ENCODE data around the gene CHMP4A.

Gene CHMP4A

GRCh38 chr14:24172871-24173281 is 40.4 kb downstream of the CHMP4A start:
- DNase-seq = no peak

DNA sequence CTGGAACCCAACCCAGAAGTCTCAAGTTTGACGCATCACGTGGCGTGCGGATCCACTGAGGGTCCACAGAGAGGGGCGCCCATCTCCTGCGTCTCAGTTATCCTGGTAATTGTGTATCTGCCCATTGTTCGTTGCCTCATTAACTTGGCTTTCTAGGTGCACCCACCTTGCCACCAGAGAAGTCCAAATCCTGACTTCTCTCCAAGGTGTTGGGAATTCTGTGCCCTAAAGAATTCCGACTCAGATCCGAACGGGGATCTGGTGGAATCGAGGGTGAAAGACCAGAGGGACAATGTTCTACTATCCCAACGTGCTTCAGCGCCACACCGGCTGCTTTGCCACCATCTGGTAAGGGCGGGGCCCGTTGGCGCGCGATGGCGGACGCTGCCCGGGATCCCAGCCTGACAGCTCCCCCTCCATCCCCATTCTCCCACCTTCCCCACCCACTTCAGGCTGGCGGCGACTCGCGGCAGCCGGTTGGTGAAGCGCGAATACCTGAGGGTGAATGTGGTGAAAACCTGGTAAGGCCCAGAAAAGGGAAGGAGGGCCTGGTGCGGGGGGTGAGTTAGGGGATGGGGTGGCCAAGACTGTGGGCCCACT is 40.9 kb downstream of the CHMP4A start:
- no peak for DNase-seq

DNA sequence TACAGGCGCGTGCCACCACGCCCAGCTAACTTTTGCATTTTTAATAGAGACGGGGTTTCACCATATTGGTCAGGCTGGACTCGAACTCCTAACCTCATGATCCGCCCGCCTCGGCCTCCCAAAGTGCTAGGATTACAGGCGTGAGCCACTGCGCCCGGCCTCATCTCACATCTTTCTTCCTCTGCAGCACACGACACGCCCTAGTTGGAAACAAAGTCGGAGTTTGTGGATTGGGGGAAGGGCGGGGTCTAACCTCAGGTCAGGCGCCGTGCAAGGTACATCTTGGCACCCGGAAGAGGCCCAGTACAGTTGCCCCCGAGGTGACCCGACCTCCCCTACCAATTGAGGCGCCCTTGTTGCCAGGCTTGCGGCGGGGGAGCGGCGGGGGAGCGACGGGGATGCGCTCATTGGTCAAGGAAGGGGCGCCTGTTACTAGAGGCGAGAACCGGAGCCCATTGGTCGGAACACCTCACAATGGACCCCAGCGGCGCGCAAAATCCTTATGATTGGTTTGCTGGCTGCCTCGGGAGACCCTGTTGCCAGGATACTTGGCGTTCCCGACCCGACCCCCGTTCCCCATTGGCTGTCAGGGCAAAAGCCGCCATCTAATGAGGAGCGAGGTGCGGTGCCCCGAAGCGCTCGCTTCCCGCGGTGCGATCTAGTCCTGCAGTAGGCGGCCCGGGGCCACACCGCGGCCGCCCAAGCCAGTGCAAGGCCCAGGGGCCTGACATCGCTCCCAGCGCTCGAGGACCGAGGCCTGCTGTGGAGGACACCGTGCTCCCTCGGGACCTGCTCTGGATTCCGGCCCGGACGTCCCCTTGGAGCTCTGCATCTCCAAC is 41.6 kb downstream of the CHMP4A start, which contains the start of gene REC8:
Gene REC8, plus strand, starts transcription at position 659 of the 839 bp plus-strand sequence. CDS start 473 bp downstream, outside the sequence.
- DNase-seq = peak; percentile 84

DNA sequence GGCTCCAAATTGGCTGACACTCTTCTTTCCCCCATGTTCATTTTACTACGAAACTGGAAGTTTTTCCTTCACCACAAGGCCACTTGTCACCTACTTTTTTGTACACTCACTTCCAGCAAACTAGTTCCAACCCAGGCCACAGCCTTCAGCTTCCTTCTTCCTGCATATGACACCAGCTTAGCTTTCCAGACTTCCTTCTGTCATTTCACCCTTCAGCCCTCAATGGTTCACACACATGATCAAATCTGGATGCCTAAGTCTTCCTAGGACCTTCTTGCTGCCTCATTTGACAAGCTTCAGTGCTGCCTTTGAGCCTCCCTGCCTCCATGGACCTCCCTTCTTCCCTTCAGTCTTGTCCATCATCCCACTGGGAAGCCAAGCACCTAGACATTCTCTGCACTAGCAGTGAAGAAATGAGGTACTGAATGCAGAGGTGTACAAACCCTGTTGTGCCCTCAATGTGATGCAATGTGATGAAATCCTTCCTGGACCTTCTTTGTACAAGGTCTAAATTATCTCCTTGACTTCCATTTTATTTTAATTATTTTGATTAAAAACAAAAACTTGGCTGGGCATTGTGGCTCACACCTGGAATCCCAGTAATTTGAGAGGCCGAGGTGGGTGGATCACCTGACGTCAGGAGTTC is 45.7 kb downstream of the CHMP4A start:
- DNase-seq = no peak

DNA sequence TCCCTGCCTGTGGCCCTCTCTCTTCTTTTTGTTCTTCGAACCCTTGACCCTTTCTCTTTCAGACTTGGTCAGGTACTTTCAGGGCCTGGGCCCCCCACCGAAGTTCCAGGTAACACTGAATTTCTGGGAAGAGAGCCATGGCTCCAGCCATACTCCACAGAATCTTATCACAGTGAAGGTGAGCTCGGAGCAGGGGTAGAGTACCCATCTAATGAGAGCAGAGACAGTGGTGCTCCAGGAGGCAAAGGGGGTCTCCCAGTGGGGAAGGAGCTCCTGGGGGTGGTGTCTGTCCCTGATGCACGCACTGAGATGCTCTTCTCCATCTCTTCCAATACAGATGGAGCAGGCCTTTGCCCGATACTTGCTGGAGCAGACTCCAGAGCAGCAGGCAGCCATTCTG is 47.5 kb downstream of the CHMP4A start:
- no peak for DNase-seq

DNA sequence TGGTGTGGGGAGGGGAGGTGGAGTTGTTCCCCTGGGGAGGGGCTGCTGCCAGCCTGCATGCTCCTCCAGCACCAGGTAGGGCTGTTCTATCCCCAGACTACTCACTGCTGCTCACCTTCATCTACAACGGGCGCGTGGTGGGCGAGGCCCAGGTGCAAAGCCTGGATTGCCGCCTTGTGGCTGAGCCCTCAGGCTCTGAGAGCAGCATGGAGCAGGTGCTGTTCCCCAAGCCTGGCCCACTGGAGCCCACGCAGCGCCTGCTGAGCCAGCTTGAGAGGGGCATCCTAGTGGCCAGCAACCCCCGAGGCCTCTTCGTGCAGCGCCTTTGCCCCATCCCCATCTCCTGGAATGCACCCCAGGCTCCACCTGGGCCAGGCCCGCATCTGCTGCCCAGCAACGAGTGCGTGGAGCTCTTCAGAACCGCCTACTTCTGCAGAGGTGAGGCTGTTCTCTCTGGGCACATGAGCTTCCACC is 48.7 kb downstream of the CHMP4A start:
- DNase-seq = no peak

- no peak for DNase-seq
These were observed 51.2 kb downstream of the CHMP4A start for GRCh38 chr14:24162093-24162492.

GRCh38 chr14:24160850-24161804 is 52.2 kb downstream of the CHMP4A start, which contains the start of gene IRF9:
IRF9 (plus strand) TSS chr14:24161265; CDS start chr14:24162145, 880 bp downstream.
- peak; percentile 100 for DNase-seq

GRCh38 chr14:24160499-24160849 is 52.8 kb downstream of the CHMP4A start:
- DNase-seq = no peak

- no peak for DNase-seq
These were observed 53.4 kb downstream of the CHMP4A start for GRCh38 chr14:24159777-24160498.
